H9 (cell line): ENCODE data around the gene NSD1. TPM values are rescaled to one million over a fixed set of nuclear protein-coding genes. Genes with fewer than 3 reads are reported as not detected.

Experiments
- DNase-seq: peaks from one replicate; pipeline ENCODE4 v3.0.0-alpha.2; 2017
- H2AFZ ChIP-seq: one replicate; pipeline ENCODE4 v1.6.1; 2013; ENCODE audit warnings: mild to moderate bottlenecking, low read length, control low read depth, moderate library complexity
- H2AK5ac ChIP-seq: 2 replicates; pipeline ENCODE4 v1.6.1; 2013; ENCODE audit warnings: low read length, control low read depth, mixed read lengths; ENCODE audit not compliant: insufficient read length
- H2BK120ac ChIP-seq: one replicate; pipeline ENCODE4 v1.6.1; 2013; ENCODE audit warnings: low read depth, mild to moderate bottlenecking, low read length, control low read depth, inconsistent platforms; ENCODE audit not compliant: poor library complexity, severe bottlenecking
- H2BK12ac ChIP-seq: 2 replicates; pipeline ENCODE4 v1.6.1; 2013; ENCODE audit warnings: low read length, control low read depth, mixed read lengths, low read depth; ENCODE audit not compliant: insufficient read length
- H2BK15ac ChIP-seq: 2 replicates; pipeline ENCODE4 v1.6.1; 2013; ENCODE audit warnings: low read depth, low read length, control low read depth
- H2BK20ac ChIP-seq: one replicate; pipeline ENCODE4 v1.6.1; 2013; ENCODE audit warnings: low read depth, mild to moderate bottlenecking, low read length, control low read depth, inconsistent platforms; ENCODE audit not compliant: poor library complexity, severe bottlenecking
- H2BK5ac ChIP-seq: 2 replicates; pipeline ENCODE4 v1.6.1; 2013; ENCODE audit warnings: low read length, control low read depth, mixed read lengths; ENCODE audit not compliant: insufficient read length
- H3K14ac ChIP-seq: 2 replicates; pipeline ENCODE4 v1.6.1; 2013; ENCODE audit warnings: low read length, control low read depth; ENCODE audit not compliant: insufficient read depth
- H3K18ac ChIP-seq: 2 replicates; pipeline ENCODE4 v1.6.1; 2013; ENCODE audit warnings: low read depth, mild to moderate bottlenecking, mixed read lengths, low read length, control low read depth; ENCODE audit not compliant: insufficient read length
- H3K23ac ChIP-seq: 2 replicates; pipeline ENCODE4 v1.6.1; 2013; ENCODE audit warnings: low read length, control low read depth, mixed read lengths, low read depth; ENCODE audit not compliant: insufficient read length
- H3K23me2 ChIP-seq: 2 replicates; pipeline ENCODE4 v1.6.1; 2013; ENCODE audit warnings: low read depth, mild to moderate bottlenecking, mixed read lengths, low read length, control low read depth; ENCODE audit not compliant: insufficient read length, poor library complexity, severe bottlenecking
- H3K27ac ChIP-seq: 2 replicates; pipeline ENCODE4 v1.5.1; 2013; ENCODE audit warnings: low read length, control low read depth, mixed read lengths, low read depth; ENCODE audit not compliant: insufficient read length
- H3K27me3 ChIP-seq: 2 replicates; pipeline ENCODE4 v1.6.1; 2013; ENCODE audit warnings: low read length, control low read depth, inconsistent platforms; ENCODE audit not compliant: insufficient read depth
- H3K4ac ChIP-seq: 2 replicates; pipeline ENCODE4 v1.6.1; 2013; ENCODE audit warnings: low read depth, mild to moderate bottlenecking, control low read depth, inconsistent platforms, low read length, moderate library complexity
- H3K4me1 ChIP-seq: 2 replicates; pipeline ENCODE4 v1.6.1; 2013; ENCODE audit warnings: low read length, control low read depth, inconsistent platforms; ENCODE audit not compliant: insufficient read depth
- H3K4me2 ChIP-seq: 2 replicates; pipeline ENCODE4 v1.6.1; 2013; ENCODE audit warnings: low read length, control low read depth, mixed read lengths; ENCODE audit not compliant: insufficient read length, insufficient read depth
- H3K56ac ChIP-seq: 2 replicates; pipeline ENCODE4 v1.6.1; 2013; ENCODE audit warnings: low read depth, mild to moderate bottlenecking, mixed read lengths, low read length, control low read depth; ENCODE audit not compliant: insufficient read length
- H3K79me1 ChIP-seq: 2 replicates; pipeline ENCODE4 v1.6.1; 2013; ENCODE audit warnings: low read depth, mild to moderate bottlenecking, moderate library complexity, low read length, control low read depth, inconsistent platforms; ENCODE audit not compliant: insufficient read depth, poor library complexity, severe bottlenecking
- H3K79me2 ChIP-seq: 2 replicates; pipeline ENCODE4 v1.6.1; 2013; ENCODE audit warnings: low read length, control low read depth, inconsistent platforms; ENCODE audit not compliant: insufficient read depth
- H3K9ac ChIP-seq: 2 replicates; pipeline ENCODE4 v1.6.1; 2013; ENCODE audit warnings: low read length, control low read depth, mixed read lengths; ENCODE audit not compliant: insufficient read length; ENCODE audit errors: extremely low read depth
- H3K9me3 ChIP-seq: one replicate; pipeline ENCODE4 v1.6.1; 2013; ENCODE audit warnings: low read depth, low read length, inconsistent platforms; ENCODE audit not compliant: control insufficient read depth
- H3T11ph ChIP-seq: one replicate; pipeline ENCODE4 v1.6.1; 2013; ENCODE audit warnings: mild to moderate bottlenecking, low read length, control low read depth, inconsistent platforms
- H4K20me1 ChIP-seq: one replicate; pipeline ENCODE4 v1.6.1; 2013; ENCODE audit not compliant: control insufficient read depth, insufficient read length, insufficient read depth
- H4K5ac ChIP-seq: 2 replicates; pipeline ENCODE4 v1.6.1; 2013; ENCODE audit warnings: low read depth, mild to moderate bottlenecking, mixed read lengths, low read length, control low read depth; ENCODE audit not compliant: insufficient read length
- H4K8ac ChIP-seq: replicated peaks from 2 replicates; pipeline ENCODE4 v1.6.1; 2013; ENCODE audit warnings: low read length, control low read depth, mixed read lengths, low read depth; ENCODE audit not compliant: insufficient read length
- H4K91ac ChIP-seq: 2 replicates; pipeline ENCODE4 v1.6.1; 2013; ENCODE audit warnings: low read depth, mild to moderate bottlenecking, moderate library complexity, mixed read lengths, low read length, control low read depth; ENCODE audit not compliant: insufficient read length
- H3K27ac Mint-ChIP-seq, 3 experiments: 2 replicates in 2 of 3; 3 replicates in 1 of 3; pipeline ENCODE4 v1.8.0; 2020 to 2021; ENCODE audit warnings: mixed read lengths in 3 of 3, mild to moderate bottlenecking in 1 of 3, moderate library complexity in 1 of 3
- H3K27me3 Mint-ChIP-seq: 2 replicates; pipeline ENCODE4 v1.8.0; 2021; ENCODE audit warnings: low read depth, mild to moderate bottlenecking, moderate library complexity, mixed read lengths
- H3K36me3 Mint-ChIP-seq, 3 experiments: 2 replicates in 2 of 3; 3 replicates in 1 of 3; pipeline ENCODE4 v1.8.0; 2020 to 2021; ENCODE audit warnings: low read depth in 3 of 3, mixed read lengths in 3 of 3; ENCODE audit not compliant: insufficient read depth in 1 of 3
- H3K4me1 Mint-ChIP-seq, 2 experiments: 2 replicates each; pipeline ENCODE4 v1.8.0; 2020; ENCODE audit warnings: mixed read lengths in 2 of 2
- H3K4me3 Mint-ChIP-seq, 2 experiments: 2 replicates in 1 of 2; 3 replicates in 1 of 2; pipeline ENCODE4 v1.8.0; 2020 to 2021; ENCODE audit warnings: mild to moderate bottlenecking in 2 of 2, mixed read lengths in 2 of 2, moderate library complexity in 1 of 2
- H3K9me3 Mint-ChIP-seq, 2 experiments: 2 replicates in 1 of 2; 3 replicates in 1 of 2; pipeline ENCODE4 v1.8.0; 2020; ENCODE audit warnings: mild to moderate bottlenecking in 2 of 2, mixed read lengths in 2 of 2, moderate library complexity in 1 of 2
- WGBS: extraction: QIAGEN DNeasy Blood & Tissue Kit; methylation state at CpG from one replicate; pipeline ENCODE4 v1.1.7; 2013; ENCODE audit warnings: missing lambda C conversion rate, low lambda C conversion rate, mixed read lengths; ENCODE audit not compliant: insufficient read length; ENCODE audit errors: extremely low coverage; 5-methylcytosine and 5-hydroxymethylcytosine counted together
- total RNA-seq: library from RNA; stranded (reverse); gene quantifications from 2 replicates; pipeline ENCODE4 v1.2.1, GENCODE V29; 2021
- TF ChIP-seq, protein P1 (sequence below): fragments of 200-600 bp; sonication (generic); conservative IDR thresholded peaks from 3 replicates; pipeline ENCODE4 v1.8.0; 2021; ENCODE audit warnings: antibody characterized with exemption, mild to moderate bottlenecking

The NSD1 gene
- total RNA-seq, 1 experiment from 2014 or later, result 213 TPM

DNA sequence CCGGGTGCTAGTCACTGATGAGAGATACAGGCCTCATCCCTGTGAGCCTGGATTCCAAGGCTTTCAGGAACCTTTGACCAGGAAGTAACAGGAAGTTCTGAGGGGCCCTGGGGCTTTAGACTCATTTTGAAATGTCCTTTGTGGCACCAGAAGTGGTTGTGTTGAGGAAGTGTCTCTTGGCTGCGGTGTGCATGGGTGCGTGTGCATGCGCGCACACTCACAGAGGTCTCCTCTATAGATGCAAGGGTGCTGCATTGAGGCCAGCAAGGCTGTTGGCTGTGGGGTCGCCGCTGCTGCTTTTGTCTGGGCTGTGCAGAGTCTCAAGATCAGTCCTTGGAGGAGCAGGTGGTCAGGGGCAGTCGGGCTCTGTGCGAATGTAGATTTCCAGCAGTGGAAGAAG lies 162.4 kb downstream of the NSD1 start:
- no peak overlapping the region for H3K4ac ChIP-seq
- no peaks in the 10 kb centered on the region for H3K79me2 ChIP-seq
- no peak for DNase-seq
- H3K27me3 Mint-ChIP-seq, result peaks cover under 1% of the 10 kb centered on the region; the same call in 1 of the 2 replicates
- H3K27me3 ChIP-seq, result no peaks in the 10 kb centered on the region
- H4K91ac ChIP-seq, result no peak overlapping the region
- H4K20me1 ChIP-seq, result no peaks in the 10 kb centered on the region
- no peak overlapping the region for H3K4me2 ChIP-seq
- no peak overlapping the region for H3K9ac ChIP-seq
- no peak overlapping the region for H4K5ac ChIP-seq
- H2AFZ ChIP-seq, result no peak overlapping the region
- no peak overlapping the region for H3K18ac ChIP-seq
- H2BK20ac ChIP-seq, result no peak overlapping the region
- no peak overlapping the region for H2BK5ac ChIP-seq
- TF ChIP-seq, protein P1, sequence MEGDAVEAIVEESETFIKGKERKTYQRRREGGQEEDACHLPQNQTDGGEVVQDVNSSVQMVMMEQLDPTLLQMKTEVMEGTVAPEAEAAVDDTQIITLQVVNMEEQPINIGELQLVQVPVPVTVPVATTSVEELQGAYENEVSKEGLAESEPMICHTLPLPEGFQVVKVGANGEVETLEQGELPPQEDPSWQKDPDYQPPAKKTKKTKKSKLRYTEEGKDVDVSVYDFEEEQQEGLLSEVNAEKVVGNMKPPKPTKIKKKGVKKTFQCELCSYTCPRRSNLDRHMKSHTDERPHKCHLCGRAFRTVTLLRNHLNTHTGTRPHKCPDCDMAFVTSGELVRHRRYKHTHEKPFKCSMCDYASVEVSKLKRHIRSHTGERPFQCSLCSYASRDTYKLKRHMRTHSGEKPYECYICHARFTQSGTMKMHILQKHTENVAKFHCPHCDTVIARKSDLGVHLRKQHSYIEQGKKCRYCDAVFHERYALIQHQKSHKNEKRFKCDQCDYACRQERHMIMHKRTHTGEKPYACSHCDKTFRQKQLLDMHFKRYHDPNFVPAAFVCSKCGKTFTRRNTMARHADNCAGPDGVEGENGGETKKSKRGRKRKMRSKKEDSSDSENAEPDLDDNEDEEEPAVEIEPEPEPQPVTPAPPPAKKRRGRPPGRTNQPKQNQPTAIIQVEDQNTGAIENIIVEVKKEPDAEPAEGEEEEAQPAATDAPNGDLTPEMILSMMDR, result no peak
- no peak overlapping the region for H3K27ac ChIP-seq
- H2BK15ac ChIP-seq, result no peak overlapping the region
- WGBS, result no CpG with 5 or more reads among the region's 9 CpGs
- H3K9me3 ChIP-seq, result no peaks in the 10 kb centered on the region
- H3K23ac ChIP-seq, result no peak overlapping the region
- no peak overlapping the region for H3K56ac ChIP-seq
- no peak overlapping the region for H3K14ac ChIP-seq
- peak overlapping the region; percentile 42 to 77 (median 70); a peak in 3 of 7 replicates for H3K27ac Mint-ChIP-seq
- H3K36me3 Mint-ChIP-seq, result peaks cover 45 to 76% (median 60%) of the 10 kb centered on the region in 3 experiments
- H3K23me2 ChIP-seq, result no peaks in the 10 kb centered on the region
- H3K4me1 ChIP-seq, result no peaks in the 10 kb centered on the region
- H2AK5ac ChIP-seq, result no peak overlapping the region
- H3K9me3 Mint-ChIP-seq, result no peaks in the 10 kb centered on the region
- H2BK120ac ChIP-seq, result no peak overlapping the region
- H3T11ph ChIP-seq, result no peak overlapping the region
- H3K4me1 Mint-ChIP-seq, result peaks cover 30 to 39% of the 10 kb centered on the region in 2 experiments
- no peak overlapping the region for H3K4me3 Mint-ChIP-seq
- H3K79me1 ChIP-seq, result peaks cover 4% of the 10 kb centered on the region
- H2BK12ac ChIP-seq, result no peak overlapping the region
- no peak overlapping the region for H4K8ac ChIP-seq
